Endodermal cell (in vitro differentiated cells): ENCODE measurements around the gene ITPA. TPM values are rescaled to one million over a fixed set of nuclear protein-coding genes. Genes with fewer than 3 reads are reported as not detected.

Source experiments
- DNase-seq: peaks from one replicate; pipeline ENCODE4 v3.0.0-alpha.2; 2017
- H3K27ac ChIP-seq: 2 replicates; pipeline ENCODE4 v1.5.1; 2013; ENCODE audit warnings: mild to moderate bottlenecking, low read depth, low read length, moderate library complexity
- H3K27me3 ChIP-seq: 2 replicates; pipeline ENCODE4 v1.6.1; 2013; ENCODE audit warnings: mild to moderate bottlenecking, low read length, moderate library complexity; ENCODE audit not compliant: insufficient read depth, control insufficient read depth, poor library complexity, severe bottlenecking
- H3K36me3 ChIP-seq: 2 replicates; pipeline ENCODE4 v1.7.0; 2013; ENCODE audit warnings: mild to moderate bottlenecking, low read length, moderate library complexity; ENCODE audit not compliant: control insufficient read depth, insufficient read depth
- H3K4me1 ChIP-seq: one replicate; pipeline ENCODE4 v1.7.0; 2013; ENCODE audit warnings: low read length; ENCODE audit not compliant: control insufficient read depth, insufficient read depth
- H3K4me3 ChIP-seq: 2 replicates; pipeline ENCODE4 v1.5.1; 2013; ENCODE audit warnings: mild to moderate bottlenecking, low read length, moderate library complexity
- H3K9ac ChIP-seq: 2 replicates; pipeline ENCODE4 v1.6.1; 2013; ENCODE audit warnings: mild to moderate bottlenecking, low read length, moderate library complexity; ENCODE audit not compliant: poor library complexity, severe bottlenecking; ENCODE audit errors: extremely low read depth
- H3K9me3 ChIP-seq: 2 replicates; pipeline ENCODE4 v1.6.1; 2013; ENCODE audit warnings: mild to moderate bottlenecking, low read length, moderate library complexity; ENCODE audit not compliant: control insufficient read depth
- H3K27ac Mint-ChIP-seq: 2 replicates; pipeline ENCODE4 v1.8.0; 2020; ENCODE audit warnings: mixed read lengths
- H3K27me3 Mint-ChIP-seq: 2 replicates; pipeline ENCODE4 v1.8.0; 2021; ENCODE audit warnings: mild to moderate bottlenecking, mixed read lengths; ENCODE audit not compliant: insufficient read depth
- H3K36me3 Mint-ChIP-seq: 2 replicates; pipeline ENCODE4 v1.8.0; 2020; ENCODE audit warnings: low read depth, mixed read lengths
- H3K4me1 Mint-ChIP-seq: 2 replicates; pipeline ENCODE4 v1.8.0; 2020; ENCODE audit warnings: mixed read lengths
- H3K4me3 Mint-ChIP-seq: 2 replicates; pipeline ENCODE4 v1.8.0; 2020; ENCODE audit warnings: mild to moderate bottlenecking, moderate library complexity, mixed read lengths
- H3K9me3 Mint-ChIP-seq: 2 replicates; pipeline ENCODE4 v1.8.0; 2020; ENCODE audit warnings: mild to moderate bottlenecking, mixed read lengths
- WGBS, 2 experiments: methylation state at CpG; one replicate each; pipeline versions ENCODE4 v1.1.5 to v1.1.7; 2013; ENCODE audit warnings: missing lambda C conversion rate in 2 of 2, mixed read lengths in 1 of 2; ENCODE audit not compliant: insufficient coverage in 1 of 2, insufficient read length in 1 of 2; 5-methylcytosine and 5-hydroxymethylcytosine counted together
- total RNA-seq, 2 donors: library from RNA; stranded (reverse); fragmentation: NEBNext Ultra II Directional in 1 of 2; extraction: Animal tissue kit (Norgen Biotek cat#: 25700) in 1 of 2; gene quantifications; 2 replicates in 1 of 2; 3 replicates in 1 of 2; pipeline ENCODE4 v1.2.1, GENCODE V29; 2021
- TF ChIP-seq, protein P1 (sequence below): fragments of 200-600 bp; sonication (generic); conservative IDR thresholded peaks from 2 replicates; pipeline ENCODE4 v1.5.0; 2021; ENCODE audit warnings: antibody characterized with exemption, mild to moderate bottlenecking

The ITPA gene
- total RNA-seq, 2 donors from 2014 or later = 50.8 to 53.6 TPM

GRCh38 chr20:3161316-3162079 lies 47.8 kb upstream of the ITPA start:
- WGBS, 2 experiments = 80 to 85% methylated on average over 5 of the region's 5 CpGs
- DNase-seq = peak; percentile 51
- no peaks in the 10 kb centered on the region for H3K27me3 Mint-ChIP-seq
- Histone ChIP-seq H3K27me3 (no peaks in the 10 kb centered on the region), H3K9ac (no peak overlapping the region), H3K36me3 (no peaks in the 10 kb centered on the region), H3K27ac (no peak overlapping the region), H3K9me3 (no peaks in the 10 kb centered on the region), H3K4me3 (no peak overlapping the region), H3K4me1 (peaks cover 3% of the 10 kb centered on the region)
- H3K27ac Mint-ChIP-seq = peak overlapping the region; percentile 61
- H3K4me1 Mint-ChIP-seq = peaks cover 20% of the 10 kb centered on the region
- TF ChIP-seq, protein P1, sequence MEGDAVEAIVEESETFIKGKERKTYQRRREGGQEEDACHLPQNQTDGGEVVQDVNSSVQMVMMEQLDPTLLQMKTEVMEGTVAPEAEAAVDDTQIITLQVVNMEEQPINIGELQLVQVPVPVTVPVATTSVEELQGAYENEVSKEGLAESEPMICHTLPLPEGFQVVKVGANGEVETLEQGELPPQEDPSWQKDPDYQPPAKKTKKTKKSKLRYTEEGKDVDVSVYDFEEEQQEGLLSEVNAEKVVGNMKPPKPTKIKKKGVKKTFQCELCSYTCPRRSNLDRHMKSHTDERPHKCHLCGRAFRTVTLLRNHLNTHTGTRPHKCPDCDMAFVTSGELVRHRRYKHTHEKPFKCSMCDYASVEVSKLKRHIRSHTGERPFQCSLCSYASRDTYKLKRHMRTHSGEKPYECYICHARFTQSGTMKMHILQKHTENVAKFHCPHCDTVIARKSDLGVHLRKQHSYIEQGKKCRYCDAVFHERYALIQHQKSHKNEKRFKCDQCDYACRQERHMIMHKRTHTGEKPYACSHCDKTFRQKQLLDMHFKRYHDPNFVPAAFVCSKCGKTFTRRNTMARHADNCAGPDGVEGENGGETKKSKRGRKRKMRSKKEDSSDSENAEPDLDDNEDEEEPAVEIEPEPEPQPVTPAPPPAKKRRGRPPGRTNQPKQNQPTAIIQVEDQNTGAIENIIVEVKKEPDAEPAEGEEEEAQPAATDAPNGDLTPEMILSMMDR = no peak
- H3K4me3 Mint-ChIP-seq = peak overlapping the region; percentile 19
- H3K9me3 Mint-ChIP-seq = peaks cover 3% of the 10 kb centered on the region
- peaks cover 14% of the 10 kb centered on the region for H3K36me3 Mint-ChIP-seq

GRCh38 chr20:3162080-3162611 lies 47.2 kb upstream of the ITPA start:
- TF ChIP-seq, protein P1 = no peak
- Mint-ChIP-seq H3K4me3 (no peak overlapping the region), H3K9me3 (peaks cover 3% of the 10 kb centered on the region), H3K36me3 (peaks cover 10% of the 10 kb centered on the region), H3K4me1 (peaks cover 19% of the 10 kb centered on the region), H3K27me3 (no peaks in the 10 kb centered on the region), H3K27ac (peak overlapping the region; percentile 61)
- no peak overlapping the region for H3K9ac ChIP-seq
- H3K4me1 ChIP-seq = peaks cover 3% of the 10 kb centered on the region
- no peak overlapping the region for H3K27ac ChIP-seq
- no peaks in the 10 kb centered on the region for H3K36me3 ChIP-seq
- H3K9me3 ChIP-seq = no peaks in the 10 kb centered on the region
- 83 to 93% methylated on average over 7 to 10 of the region's 11 CpGs for WGBS, 2 experiments
- peak; percentile 49 for DNase-seq
- no peaks in the 10 kb centered on the region for H3K27me3 ChIP-seq
- no peak overlapping the region for H3K4me3 ChIP-seq

DNA sequence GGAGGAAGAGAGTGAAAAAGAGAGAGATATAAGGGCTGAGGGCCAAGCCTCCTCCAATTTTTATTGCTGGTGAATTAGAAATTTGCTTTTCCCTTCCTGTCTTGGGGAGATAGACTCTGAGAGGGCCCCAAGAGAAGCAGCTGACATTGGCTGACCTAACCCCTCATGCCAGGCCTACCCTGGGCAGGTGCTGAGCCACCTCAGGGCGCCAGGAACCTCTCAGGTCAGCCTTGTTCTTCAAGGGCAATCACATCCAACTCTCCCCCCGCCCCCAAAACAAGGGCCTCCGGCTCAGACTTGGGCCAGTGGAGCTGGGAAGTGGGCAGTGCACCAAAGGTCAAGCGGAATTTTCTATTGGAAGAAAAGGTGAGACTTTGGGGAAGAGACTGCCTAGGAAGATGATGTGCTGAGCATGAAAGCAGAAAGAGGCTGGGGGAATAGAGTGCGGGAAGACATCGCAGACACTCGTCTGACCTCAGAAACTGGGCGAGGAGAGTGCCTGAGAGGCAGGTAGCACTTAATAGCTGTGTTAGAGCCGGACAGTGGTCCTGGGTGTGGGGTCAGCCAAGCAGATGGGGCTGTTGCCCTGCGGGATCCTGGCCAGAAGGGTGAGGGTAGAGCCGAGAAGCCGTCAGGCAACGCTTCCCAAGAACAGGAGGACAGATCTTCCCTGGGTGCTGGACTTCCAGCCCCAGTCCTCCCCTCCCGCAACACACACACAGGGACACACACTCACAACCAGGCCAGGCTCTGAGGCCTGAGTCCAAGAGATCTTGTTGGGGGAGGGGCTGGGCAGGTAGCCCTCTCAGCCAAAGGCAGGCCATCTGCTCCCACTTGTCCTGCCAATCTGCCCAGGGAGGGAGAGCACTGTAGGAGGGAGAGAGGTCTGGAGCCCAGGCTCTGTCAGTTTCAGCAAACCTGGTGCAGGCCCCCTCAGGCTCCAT lies 45.9 kb upstream of the ITPA start:
- Histone ChIP-seq H3K9me3 (no peaks in the 10 kb centered on the region), H3K4me1 (peaks cover 3% of the 10 kb centered on the region), H3K27ac (no peak overlapping the region), H3K27me3 (no peaks in the 10 kb centered on the region), H3K9ac (no peak overlapping the region), H3K4me3 (no peak overlapping the region), H3K36me3 (no peaks in the 10 kb centered on the region)
- peaks cover 10% of the 10 kb centered on the region for H3K36me3 Mint-ChIP-seq
- WGBS, 2 experiments = 82 to 92% methylated on average over 5 to 14 of the region's 14 CpGs
- no peak overlapping the region for H3K27ac Mint-ChIP-seq
- no peaks in the 10 kb centered on the region for H3K27me3 Mint-ChIP-seq
- H3K9me3 Mint-ChIP-seq = peaks cover 3% of the 10 kb centered on the region
- TF ChIP-seq, protein P1 = no peak
- H3K4me1 Mint-ChIP-seq = peaks cover 15% of the 10 kb centered on the region
- H3K4me3 Mint-ChIP-seq = no peak overlapping the region
- no peak for DNase-seq
